IMR-90 (cell line): ENCODE results near the gene LRRC75A. TPM values are rescaled to one million over a fixed set of nuclear protein-coding genes. Genes with fewer than 3 reads are reported as not detected.

Experiments
- ATAC-seq: fragments of 200-7000 bp; cut with Tn5 transposase; 2 replicates; pipeline ENCODE4 v1.9.1; 2020; ENCODE audit warnings: low read depth, mild to moderate bottlenecking, moderate library complexity
- BruUV-seq: library from RNA; stranded (reverse); fragments of 400-500 nt; replicated peaks from 2 replicates; lab custom pipeline; 2021; lab: Mats Ljungman, UMichigan
- CTCF ChIA-PET: fragments of 300-600 bp; formaldehyde crosslinking; extraction: SDS; loops from one replicate; lab custom pipeline; 2021; ENCODE audit warnings: antibody characterized with exemption; lab: Yijun Ruan, JAX
- POLR2A ChIA-PET: fragments of 300-600 bp; sonication (Branson Sonifier 250); formaldehyde crosslinking; loops from one replicate; lab custom pipeline; 2022; ENCODE audit warnings: antibody characterized with exemption; ENCODE audit not compliant: unreplicated experiment; lab: Charles Lee
- DNase-seq: peaks from one replicate; pipeline ENCODE4 v3.0.0; 2013
- H2AFZ ChIP-seq: replicated peaks from 2 replicates; pipeline ENCODE3; 2013; ENCODE audit warnings: low read length, mild to moderate bottlenecking; ENCODE audit not compliant: poor library complexity
- H2AK5ac ChIP-seq: 2 replicates; pipeline ENCODE4 v1.6.1; 2013; ENCODE audit warnings: low read depth, low read length, inconsistent platforms
- H2AK9ac ChIP-seq: replicated peaks from 2 replicates; pipeline ENCODE3; 2013; ENCODE audit warnings: mild to moderate bottlenecking, low read depth, low read length, moderate library complexity; ENCODE audit not compliant: poor library complexity
- H2BK120ac ChIP-seq: 2 replicates; pipeline ENCODE4 v1.6.1; 2013; ENCODE audit warnings: low read depth, low read length, inconsistent platforms
- H2BK15ac ChIP-seq: 3 replicates; pipeline ENCODE4 v1.6.1; 2013; ENCODE audit warnings: low read depth, low read length, inconsistent platforms
- H2BK20ac ChIP-seq: 2 replicates; pipeline ENCODE4 v1.6.1; 2013; ENCODE audit warnings: low read depth, mild to moderate bottlenecking, inconsistent platforms, low read length, moderate library complexity
- H2BK5ac ChIP-seq: 2 replicates; pipeline ENCODE4 v1.6.1; 2013; ENCODE audit warnings: mild to moderate bottlenecking, low read depth, low read length, inconsistent platforms; ENCODE audit not compliant: poor library complexity, severe bottlenecking
- H3K14ac ChIP-seq: replicated peaks from 2 replicates; pipeline ENCODE4 v1.6.1; 2013; ENCODE audit warnings: low read depth, low read length, inconsistent platforms
- H3K18ac ChIP-seq: 2 replicates; pipeline ENCODE4 v1.6.1; 2013; ENCODE audit warnings: low read depth, low read length, control low read depth
- H3K23ac ChIP-seq: 2 replicates; pipeline ENCODE4 v1.6.1; 2013; ENCODE audit warnings: low read depth, low read length, inconsistent platforms
- H3K27ac ChIP-seq: 2 replicates; pipeline ENCODE4 v1.5.1; 2013; ENCODE audit warnings: mild to moderate bottlenecking, control low read depth, low read length; ENCODE audit not compliant: insufficient read depth
- H3K27me3 ChIP-seq: 2 replicates; pipeline ENCODE4 v1.6.1; 2013; ENCODE audit warnings: low read length; ENCODE audit not compliant: control insufficient read depth, insufficient read depth
- H3K36me3 ChIP-seq: 2 replicates; pipeline ENCODE4 v1.6.1; 2013; ENCODE audit warnings: low read length, mixed read lengths; ENCODE audit not compliant: control insufficient read depth, insufficient read depth
- H3K4ac ChIP-seq: 2 replicates; pipeline ENCODE4 v1.6.1; 2013; ENCODE audit warnings: low read depth, low read length, inconsistent platforms
- H3K4me1 ChIP-seq: 2 replicates; pipeline ENCODE4 v1.6.1; 2013; ENCODE audit warnings: low read length, mixed read lengths; ENCODE audit not compliant: control insufficient read depth, insufficient read depth
- H3K4me2 ChIP-seq: 2 replicates; pipeline ENCODE4 v1.6.1; 2013; ENCODE audit warnings: low read depth, mild to moderate bottlenecking, control low read depth, low read length, moderate library complexity
- H3K4me3 ChIP-seq: 2 replicates; pipeline ENCODE4 v1.5.1; 2013; ENCODE audit warnings: low read depth, mild to moderate bottlenecking, control low read depth, low read length, moderate library complexity; ENCODE audit not compliant: insufficient read depth
- H3K56ac ChIP-seq: 2 replicates; pipeline ENCODE4 v1.6.1; 2013; ENCODE audit warnings: low read length, inconsistent platforms; ENCODE audit not compliant: insufficient read depth; ENCODE audit errors: extremely low read depth
- H3K79me1 ChIP-seq, 2 experiments: 2 replicates each; pipeline ENCODE4 v1.6.1; 2013; ENCODE audit warnings: low read length in 2 of 2, inconsistent platforms in 1 of 2, low read depth in 1 of 2
- H3K9ac ChIP-seq: 2 replicates; pipeline ENCODE4 v1.6.1; 2013; ENCODE audit warnings: low read depth, low read length, control low read depth
- H3K9me1 ChIP-seq: 2 replicates; pipeline ENCODE4 v1.6.1; 2013; ENCODE audit warnings: low read length, inconsistent platforms; ENCODE audit not compliant: insufficient read depth
- H3K9me3 ChIP-seq: 2 replicates; pipeline ENCODE4 v1.6.1; 2013; ENCODE audit warnings: low read length; ENCODE audit not compliant: control insufficient read depth, insufficient read depth
- H4K20me1 ChIP-seq: 2 replicates; pipeline ENCODE4 v1.6.1; 2013; ENCODE audit warnings: low read length, inconsistent platforms; ENCODE audit not compliant: insufficient read depth
- H4K5ac ChIP-seq: 2 replicates; pipeline ENCODE4 v1.6.1; 2013; ENCODE audit warnings: mild to moderate bottlenecking, low read depth, low read length, control low read depth
- H4K8ac ChIP-seq, 2 experiments: 2 replicates each; pipeline ENCODE4 v1.6.1; 2013; ENCODE audit warnings: low read depth in 2 of 2, low read length in 2 of 2, control low read depth in 1 of 2, inconsistent platforms in 1 of 2
- H4K91ac ChIP-seq: 2 replicates; pipeline ENCODE4 v1.6.1; 2013; ENCODE audit warnings: low read depth, low read length, inconsistent platforms; ENCODE audit not compliant: insufficient read depth
- BHLHE40 ChIP-seq: fragments of 150-350 bp; IDR thresholded peaks from 2 replicates; pipeline ENCODE4 v1.6.1; 2016; ENCODE audit warnings: mild to moderate bottlenecking, low read depth, low read length
- CEBPB ChIP-seq: IDR thresholded peaks from 2 replicates; pipeline ENCODE4 v1.6.1; 2012; ENCODE audit warnings: low read depth, low read length, improper control_type of control experiment
- CHD1 ChIP-seq: IDR thresholded peaks from 2 replicates; pipeline ENCODE4 v1.6.1; 2012; ENCODE audit warnings: low read depth, low read length, improper control_type of control experiment
- FOS ChIP-seq: fragments of 150-350 bp; IDR thresholded peaks from 2 replicates; pipeline ENCODE4 v1.6.1; 2016; ENCODE audit warnings: low read depth, low read length
- MAFK ChIP-seq: IDR thresholded peaks from 2 replicates; pipeline ENCODE4 v1.6.1; 2012; ENCODE audit warnings: low read depth, low read length, improper control_type of control experiment
- MAZ ChIP-seq: IDR thresholded peaks from 2 replicates; pipeline ENCODE4 v1.6.1; 2012; ENCODE audit warnings: low read depth, mild to moderate bottlenecking, low read length, improper control_type of control experiment, moderate library complexity, borderline replicate concordance
- MXI1 ChIP-seq: IDR thresholded peaks from 2 replicates; pipeline ENCODE4 v1.6.1; 2012; ENCODE audit warnings: low read depth, mild to moderate bottlenecking, low read length, moderate library complexity, borderline replicate concordance
- NFE2L2 ChIP-seq: fragments of 150-350 bp; IDR thresholded peaks from 2 replicates; pipeline ENCODE4 v1.6.1; 2016; ENCODE audit warnings: low read depth, mild to moderate bottlenecking, low read length
- POLR2A ChIP-seq: IDR thresholded peaks from 2 replicates; pipeline ENCODE4 v1.6.1; 2012; ENCODE audit warnings: mild to moderate bottlenecking, low read depth, low read length
- RAD21 ChIP-seq: IDR thresholded peaks from 2 replicates; pipeline ENCODE4 v1.6.1; 2012; ENCODE audit warnings: low read length, improper control_type of control experiment
- RCOR1 ChIP-seq: IDR thresholded peaks from 2 replicates; pipeline ENCODE4 v1.6.1; 2012; ENCODE audit warnings: mild to moderate bottlenecking, low read length, improper control_type of control experiment; ENCODE audit not compliant: insufficient replicate concordance
- RFX5 ChIP-seq: IDR thresholded peaks from 2 replicates; pipeline ENCODE4 v1.8.0; 2012; ENCODE audit warnings: low read depth, mild to moderate bottlenecking, low read length, moderate library complexity
- SMC3 ChIP-seq: fragments of 150-350 bp; IDR thresholded peaks from 2 replicates; pipeline ENCODE4 v1.6.1; 2016; ENCODE audit warnings: low read depth, mild to moderate bottlenecking, antibody characterized with exemption, low read length, moderate library complexity
- WGBS, 2 experiments: methylation state at CpG; one replicate each; pipeline versions ENCODE4 v1.1.5 to v1.1.7; 2013; ENCODE audit warnings: missing lambda C conversion rate in 2 of 2; ENCODE audit not compliant: insufficient read length in 1 of 2; ENCODE audit errors: extremely low coverage in 2 of 2; 5-methylcytosine and 5-hydroxymethylcytosine counted together
- dilution Hi-C: fragments of 300-500 bp; cut with HindIII; formaldehyde crosslinking; loops from one replicate; pipeline ENCODE4 v1.14.3; 2018; ENCODE audit warnings: low sequenced_read_pairs; ENCODE audit not compliant: unreplicated experiment
- in situ Hi-C: fragments of 300-500 bp; cut with MboI; formaldehyde crosslinking; loops from 3 replicates; pipeline ENCODE4 v1.14.3; 2019; ENCODE audit warnings: low sequenced_read_pairs, inconsistent platforms, mixed read lengths
- intact Hi-C: fragments of 100-400 bp; cut with micrococcal nuclease; formaldehyde crosslinking; loops from 2 replicates; pipeline ENCODE4 v1.10.0; 2022
- polyA plus RNA-seq, 3 experiments: library from polyadenylated mRNA; depleted of rRNA; stranded (reverse); fragments of >200 nt; gene quantifications; 2 replicates each; pipeline ENCODE4 v1.2.3, GENCODE V29; 2012; ENCODE audit warnings: low replicate concordance in 1 of 3
- total RNA-seq: library from RNA; depleted of rRNA; stranded (reverse); fragments of >200 nt; gene quantifications from 2 replicates; pipeline ENCODE4 v1.2.3, GENCODE V29; 2012
- TF ChIP-seq, protein P1 (sequence below): conservative IDR thresholded peaks from 2 replicates; pipeline ENCODE4 v1.5.1; 2012; ENCODE audit warnings: mild to moderate bottlenecking, low read depth, low read length, improper control_type of control experiment
- TF ChIP-seq, protein P2 (sequence below): fragments of 150-350 bp; IDR thresholded peaks from 2 replicates; pipeline ENCODE4 v1.6.1; 2017; ENCODE audit warnings: mild to moderate bottlenecking, antibody characterized with exemption, low read length, low read depth
- TF ChIP-seq, protein P3 (sequence below): fragments of 150-350 bp; IDR thresholded peaks from 2 replicates; pipeline ENCODE4 v1.6.1; 2016; ENCODE audit warnings: low read depth, mild to moderate bottlenecking, low read length, moderate library complexity, borderline replicate concordance

LRRC75A gene
- total and polyA plus RNA-seq, 2 of the 4 experiments (the other 2 are of a cell fraction) = 0.72 to 1.0 TPM

DNA sequence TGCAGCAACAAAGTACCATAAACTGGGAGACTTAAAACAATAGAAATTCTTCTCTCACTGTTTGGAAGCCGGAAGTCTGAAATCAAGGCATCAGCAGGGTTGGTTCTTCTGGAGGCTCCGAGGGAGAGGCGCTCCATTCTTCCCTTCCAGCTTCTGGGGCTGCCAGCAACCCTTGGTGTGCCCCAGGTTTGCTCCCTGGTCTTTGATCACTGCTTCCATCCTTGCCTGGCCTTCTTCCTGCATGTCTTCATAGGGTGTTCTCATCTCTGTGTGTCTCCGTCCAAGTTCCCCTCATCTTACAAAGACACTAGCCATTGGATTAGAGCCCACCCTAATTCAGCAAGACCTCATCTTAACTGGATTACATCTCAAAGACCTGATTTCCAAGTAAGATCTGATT lies 35.3 kb upstream of the LRRC75A start:
- H3K27ac ChIP-seq = no peak overlapping the region
- CTCF ChIA-PET = no interaction called here
- no peaks in the 10 kb centered on the region for H3K4me1 ChIP-seq
- DNase-seq = no peak
- H3K9me3 ChIP-seq = peaks cover 2% of the 10 kb centered on the region; the same call in 1 of the 2 replicates
- no peaks in the 10 kb centered on the region for H3K36me3 ChIP-seq
- no peak overlapping the region for H3K14ac ChIP-seq
- no peaks in the 10 kb centered on the region for H4K20me1 ChIP-seq
- H2AK5ac ChIP-seq = no peak overlapping the region
- no peak overlapping the region for H3K23ac ChIP-seq
- no peak overlapping the region for H3K9ac ChIP-seq
- no peak overlapping the region for H4K91ac ChIP-seq
- H4K8ac ChIP-seq = no peak overlapping the region
- no peak overlapping the region for H3K4me2 ChIP-seq
- H3K9me1 ChIP-seq = no peaks in the 10 kb centered on the region
- H3K27me3 ChIP-seq = peaks cover 24% of the 10 kb centered on the region
- POLR2A ChIA-PET = no interaction called here
- in situ Hi-C loops (loop anchor here (10.0 kb wide), 1 partner anchor 162 kb away; no protein-coding TSS in a partner anchor), intact Hi-C loops (no loop called here), dilution Hi-C loops (no loop called here)
- no CpG with 5 or more reads among the region's 4 CpGs for WGBS, 2 experiments
- ATAC-seq = no peak
- no peak overlapping the region for H2BK5ac ChIP-seq
- no peaks in the 10 kb centered on the region for H3K79me1 ChIP-seq
- no peak overlapping the region for H2BK15ac ChIP-seq
- H4K5ac ChIP-seq = no peak overlapping the region
- H2AFZ ChIP-seq = no peak overlapping the region
- H3K4me3 ChIP-seq = no peak overlapping the region
- no TSS peak for BruUV-seq
- no peak overlapping the region for H3K4ac ChIP-seq
- H2BK120ac ChIP-seq = no peak overlapping the region
- TF ChIP-seq, protein P1, sequence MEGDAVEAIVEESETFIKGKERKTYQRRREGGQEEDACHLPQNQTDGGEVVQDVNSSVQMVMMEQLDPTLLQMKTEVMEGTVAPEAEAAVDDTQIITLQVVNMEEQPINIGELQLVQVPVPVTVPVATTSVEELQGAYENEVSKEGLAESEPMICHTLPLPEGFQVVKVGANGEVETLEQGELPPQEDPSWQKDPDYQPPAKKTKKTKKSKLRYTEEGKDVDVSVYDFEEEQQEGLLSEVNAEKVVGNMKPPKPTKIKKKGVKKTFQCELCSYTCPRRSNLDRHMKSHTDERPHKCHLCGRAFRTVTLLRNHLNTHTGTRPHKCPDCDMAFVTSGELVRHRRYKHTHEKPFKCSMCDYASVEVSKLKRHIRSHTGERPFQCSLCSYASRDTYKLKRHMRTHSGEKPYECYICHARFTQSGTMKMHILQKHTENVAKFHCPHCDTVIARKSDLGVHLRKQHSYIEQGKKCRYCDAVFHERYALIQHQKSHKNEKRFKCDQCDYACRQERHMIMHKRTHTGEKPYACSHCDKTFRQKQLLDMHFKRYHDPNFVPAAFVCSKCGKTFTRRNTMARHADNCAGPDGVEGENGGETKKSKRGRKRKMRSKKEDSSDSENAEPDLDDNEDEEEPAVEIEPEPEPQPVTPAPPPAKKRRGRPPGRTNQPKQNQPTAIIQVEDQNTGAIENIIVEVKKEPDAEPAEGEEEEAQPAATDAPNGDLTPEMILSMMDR = no peak
- TF ChIP-seq RAD21 = no peak
- TF ChIP-seq CEBPB = no peak
- no peak for TF ChIP-seq NFE2L2
- TF ChIP-seq, protein P2, sequence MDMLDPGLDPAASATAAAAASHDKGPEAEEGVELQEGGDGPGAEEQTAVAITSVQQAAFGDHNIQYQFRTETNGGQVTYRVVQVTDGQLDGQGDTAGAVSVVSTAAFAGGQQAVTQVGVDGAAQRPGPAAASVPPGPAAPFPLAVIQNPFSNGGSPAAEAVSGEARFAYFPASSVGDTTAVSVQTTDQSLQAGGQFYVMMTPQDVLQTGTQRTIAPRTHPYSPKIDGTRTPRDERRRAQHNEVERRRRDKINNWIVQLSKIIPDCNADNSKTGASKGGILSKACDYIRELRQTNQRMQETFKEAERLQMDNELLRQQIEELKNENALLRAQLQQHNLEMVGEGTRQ = no peak
- no peak for TF ChIP-seq BHLHE40
- TF ChIP-seq SMC3 = no peak
- TF ChIP-seq POLR2A = no peak
- no peak for TF ChIP-seq CHD1
- TF ChIP-seq, protein P3, sequence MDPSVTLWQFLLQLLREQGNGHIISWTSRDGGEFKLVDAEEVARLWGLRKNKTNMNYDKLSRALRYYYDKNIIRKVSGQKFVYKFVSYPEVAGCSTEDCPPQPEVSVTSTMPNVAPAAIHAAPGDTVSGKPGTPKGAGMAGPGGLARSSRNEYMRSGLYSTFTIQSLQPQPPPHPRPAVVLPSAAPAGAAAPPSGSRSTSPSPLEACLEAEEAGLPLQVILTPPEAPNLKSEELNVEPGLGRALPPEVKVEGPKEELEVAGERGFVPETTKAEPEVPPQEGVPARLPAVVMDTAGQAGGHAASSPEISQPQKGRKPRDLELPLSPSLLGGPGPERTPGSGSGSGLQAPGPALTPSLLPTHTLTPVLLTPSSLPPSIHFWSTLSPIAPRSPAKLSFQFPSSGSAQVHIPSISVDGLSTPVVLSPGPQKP = no peak
- TF ChIP-seq FOS = no peak
- no peak for TF ChIP-seq MAZ
- TF ChIP-seq MAFK = no peak
- TF ChIP-seq RCOR1 = no peak
- no peak for TF ChIP-seq RFX5
- TF ChIP-seq MXI1 = no peak
- H2BK20ac ChIP-seq = no peak overlapping the region
- no peak overlapping the region for H2AK9ac ChIP-seq
- H3K18ac ChIP-seq = no peak overlapping the region
- no peak overlapping the region for H3K56ac ChIP-seq
